HuH-7.5 (cell line): ENCODE data around the gene KIF5A.
A peak's percentile ranks its signal among the peaks of the same experiment; 100 is the strongest.
"Not testable (repeated sequence)": the region's sequence is repeated elsewhere in the genome, so short reads cannot be mapped to it uniquely, and the experiment has no call there.

Source experiments
- DNase-seq: peaks from one replicate; pipeline ENCODE4 v3.0.0; 2011; ENCODE audit warnings: low spot score

KIF5A gene

GRCh38 chr12:57609101-57609780 is 59.4 kb downstream of the KIF5A start:
- DNase-seq: no peak

- DNase-seq: no peak
Measured at GRCh38 chr12:57609781-57610553, 60.1 kb downstream of the KIF5A start.

- no peak for DNase-seq
Measured at GRCh38 chr12:57610554-57611107, 60.8 kb downstream of the KIF5A start.

GRCh38 chr12:57611108-57611826 is 61.4 kb downstream of the KIF5A start, which contains the start of gene ARHGEF25:
ARHGEF25 (plus strand) TSS chr12:57611435; CDS start chr12:57611895, 460 bp downstream.
- DNase-seq: peak; percentile 92

GRCh38 chr12:57611827-57612710 is 62.2 kb downstream of the KIF5A start:
- DNase-seq: no peak

GRCh38 chr12:57612711-57613426 is 63.0 kb downstream of the KIF5A start:
- DNase-seq: no peak

- DNase-seq: no peak
Measured at GRCh38 chr12:57613427-57614109, 63.7 kb downstream of the KIF5A start.

GRCh38 chr12:57614178-57614947 is 64.5 kb downstream of the KIF5A start:
- no peak for DNase-seq

GRCh38 chr12:57614948-57615500 is 65.2 kb downstream of the KIF5A start:
- DNase-seq: no peak

- no peak for DNase-seq
Measured at GRCh38 chr12:57615637-57616036, 65.8 kb downstream of the KIF5A start.

- DNase-seq: no peak
Measured at GRCh38 chr12:57616383-57617101, 66.7 kb downstream of the KIF5A start.

GRCh38 chr12:57617942-57618341 is 68.1 kb downstream of the KIF5A start:
- no peak for DNase-seq

- DNase-seq: not testable (repeated sequence)
Measured at GRCh38 chr12:57618431-57618830, 68.6 kb downstream of the KIF5A start.

- no peak for DNase-seq
Measured at GRCh38 chr12:57618966-57619433, 69.2 kb downstream of the KIF5A start.

- no peak for DNase-seq
Measured at GRCh38 chr12:57619434-57620244, 69.8 kb downstream of the KIF5A start.

- no peak for DNase-seq
Measured at GRCh38 chr12:57620245-57620935, 70.5 kb downstream of the KIF5A start.
